Measurements from ENCODE around the gene BHLHE23. TPM values are rescaled to one million over a fixed set of nuclear protein-coding genes. Genes with fewer than 3 reads are reported as not detected.

BHLHE23 gene
- total and polyA plus RNA-seq, 2 donors from 2014 or later = not detected

- no peak for TF ChIP-seq CTCF (IDR thresholded peaks at IDR 0.05; ENCODE audit: borderline replicate concordance, extremely low read depth, insufficient read depth)
- intact Hi-C loops (cut with DNase I) = no loop called here
- H3K27me3 ChIP-seq (ENCODE audit: control insufficient read depth, insufficient read depth, low read length) = no peaks in the 10 kb centered on the region
- H3K27ac ChIP-seq (ENCODE audit: low read depth in 2 of 2, low read length in 2 of 2) = no peak overlapping the region
- DNase-seq (no peak), FAIRE-seq (no peak)
- H3K9me3 ChIP-seq (ENCODE audit: control insufficient read depth in 2 of 3, insufficient read depth in 1 of 3, low read length in 3 of 3) = no peaks in the 10 kb centered on the region
- H3K4me3 ChIP-seq (ENCODE audit: low read length in 3 of 3) = no peak overlapping the region
- no peaks in the 10 kb centered on the region for H3K4me1 ChIP-seq (ENCODE audit: control insufficient read depth in 2 of 3, insufficient read depth in 2 of 3, low read depth in 1 of 3, low read length in 3 of 3)
- no peak overlapping the region for H3K9ac ChIP-seq (ENCODE audit: low read length in 3 of 3)
- H3K36me3 ChIP-seq (ENCODE audit: control insufficient read depth in 2 of 3, insufficient read depth in 3 of 3, low read length in 3 of 3) = no peaks in the 10 kb centered on the region
Observed at GRCh38 chr20:62990306-62990825, 16.4 kb downstream of the BHLHE23 start.

GRCh38 chr20:62989201-62989601 is 17.6 kb downstream of the BHLHE23 start:
- no peak for TF ChIP-seq CTCF (IDR thresholded peaks at IDR 0.05; ENCODE audit: borderline replicate concordance, extremely low read depth, insufficient read depth)
- Histone ChIP-seq H3K9me3 (ENCODE audit: control insufficient read depth in 2 of 3, insufficient read depth in 1 of 3, low read length in 3 of 3) (no peaks in the 10 kb centered on the region), H3K27me3 (ENCODE audit: control insufficient read depth, insufficient read depth, low read length) (no peaks in the 10 kb centered on the region), H3K4me3 (ENCODE audit: low read length in 3 of 3) (no peak overlapping the region), H3K4me1 (ENCODE audit: control insufficient read depth in 2 of 3, insufficient read depth in 2 of 3, low read depth in 1 of 3, low read length in 3 of 3) (no peaks in the 10 kb centered on the region), H3K9ac (ENCODE audit: low read length in 3 of 3) (no peak overlapping the region), H3K36me3 (ENCODE audit: control insufficient read depth in 2 of 3, insufficient read depth in 3 of 3, low read length in 3 of 3) (no peaks in the 10 kb centered on the region), H3K27ac (ENCODE audit: low read depth in 2 of 2, low read length in 2 of 2) (no peak overlapping the region)
- intact Hi-C loops (cut with DNase I) = no loop called here
- DNase-seq (no peak), FAIRE-seq (no peak)

- Histone ChIP-seq H3K36me3 (ENCODE audit: control insufficient read depth in 2 of 3, insufficient read depth in 3 of 3, low read length in 3 of 3) (no peaks in the 10 kb centered on the region), H3K27ac (ENCODE audit: low read depth in 2 of 2, low read length in 2 of 2) (no peak overlapping the region), H3K9ac (ENCODE audit: low read length in 3 of 3) (no peak overlapping the region), H3K9me3 (ENCODE audit: control insufficient read depth in 2 of 3, insufficient read depth in 1 of 3, low read length in 3 of 3) (no peaks in the 10 kb centered on the region), H3K4me3 (ENCODE audit: low read length in 3 of 3) (no peak overlapping the region), H3K27me3 (ENCODE audit: control insufficient read depth, insufficient read depth, low read length) (no peaks in the 10 kb centered on the region), H3K4me1 (ENCODE audit: control insufficient read depth in 2 of 3, insufficient read depth in 2 of 3, low read depth in 1 of 3, low read length in 3 of 3) (no peaks in the 10 kb centered on the region)
- DNase-seq (no peak), FAIRE-seq (no peak)
- TF ChIP-seq CTCF (IDR thresholded peaks at IDR 0.05; ENCODE audit: borderline replicate concordance, extremely low read depth, insufficient read depth) = no peak
- intact Hi-C loops (cut with DNase I) = no loop called here
Observed at GRCh38 chr20:62987114-62987513, 19.6 kb downstream of the BHLHE23 start.

- Histone ChIP-seq H3K27me3 (ENCODE audit: control insufficient read depth, insufficient read depth, low read length) (peaks cover 3% of the 10 kb centered on the region), H3K36me3 (ENCODE audit: control insufficient read depth in 2 of 3, insufficient read depth in 3 of 3, low read length in 3 of 3) (no peaks in the 10 kb centered on the region), H3K9me3 (ENCODE audit: control insufficient read depth in 2 of 3, insufficient read depth in 1 of 3, low read length in 3 of 3) (no peaks in the 10 kb centered on the region), H3K9ac (ENCODE audit: low read length in 3 of 3) (no peak overlapping the region), H3K4me3 (ENCODE audit: low read length in 3 of 3) (no peak overlapping the region), H3K4me1 (ENCODE audit: control insufficient read depth in 2 of 3, insufficient read depth in 2 of 3, low read depth in 1 of 3, low read length in 3 of 3) (no peaks in the 10 kb centered on the region), H3K27ac (ENCODE audit: low read depth in 2 of 2, low read length in 2 of 2) (no peak overlapping the region)
- intact Hi-C loops (cut with DNase I) = no loop called here
- TF ChIP-seq CTCF (IDR thresholded peaks at IDR 0.05; ENCODE audit: borderline replicate concordance, extremely low read depth, insufficient read depth) = no peak
- DNase-seq (no peak), FAIRE-seq (no peak)
Observed at GRCh38 chr20:62986257-62986800, 20.4 kb downstream of the BHLHE23 start.

Measured in kidney (tissue), 14 donors.